Measurements from ENCODE around the gene UBXN11. TPM values are rescaled to one million over a fixed set of nuclear protein-coding genes. Genes with fewer than 3 reads are reported as not detected.

The UBXN11 gene
- polyA plus RNA-seq, 1 donor from 2014 or later: 18.5 TPM

DNA sequence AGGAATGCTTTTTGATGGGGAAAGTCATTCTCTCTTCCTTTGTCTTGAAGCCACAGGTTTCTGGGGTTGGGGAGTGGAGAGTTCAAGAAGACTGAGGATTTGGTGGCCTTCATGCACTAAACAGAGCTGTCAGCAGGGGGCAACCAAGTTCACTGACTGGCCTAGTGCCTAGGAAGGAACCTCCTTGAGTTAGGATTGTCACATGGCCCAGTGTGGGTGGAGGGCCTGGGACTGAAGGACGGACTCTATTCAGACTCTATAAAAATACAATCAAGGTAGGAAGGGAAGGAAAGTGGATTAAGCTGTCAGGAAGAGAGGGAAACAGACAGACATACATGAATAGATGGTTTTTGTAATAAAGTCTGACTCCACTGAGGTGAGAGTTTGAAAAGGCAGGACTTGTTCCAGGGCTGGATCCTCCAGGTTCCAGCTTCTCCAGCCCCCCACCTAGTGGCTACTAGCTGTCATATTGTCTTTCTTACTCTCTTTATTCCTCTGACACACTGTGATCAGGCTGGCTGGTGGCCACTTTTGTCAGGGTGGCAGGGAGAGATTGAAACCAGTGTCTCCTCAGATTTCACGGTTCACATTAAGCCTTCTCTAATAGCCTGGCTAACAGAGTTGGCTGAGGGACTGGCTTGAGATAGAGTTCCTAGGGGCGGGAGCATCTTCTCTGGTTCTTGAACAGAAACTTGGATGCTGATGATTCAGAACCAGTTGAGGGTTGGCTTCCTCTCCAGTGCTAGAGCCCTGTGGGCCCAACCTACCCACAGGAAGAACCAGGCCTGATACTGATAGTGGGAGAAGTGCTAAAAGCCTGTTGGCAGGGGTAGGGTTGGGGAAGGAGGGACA, 30.6 kb downstream of the UBXN11 start:
- no peak for TF ChIP-seq REST (IDR thresholded peaks at IDR 0.05; ENCODE audit: borderline replicate concordance)
- no peak for TF ChIP-seq EP300 (conservative IDR thresholded peaks at IDR 0.05; ENCODE audit: poor library complexity, severe bottlenecking)
- peak; percentile 83 for TF ChIP-seq SMC3 (conservative IDR thresholded peaks at IDR 0.05; ENCODE audit: poor library complexity)
- peak; percentile 78 for TF ChIP-seq RAD21 (conservative IDR thresholded peaks at IDR 0.05)
- no peak for TF ChIP-seq POLR2AphosphoS5 (IDR thresholded peaks at IDR 0.05)
- no peak for TF ChIP-seq EZH2 (IDR thresholded peaks at IDR 0.05; ENCODE audit: borderline replicate concordance, insufficient read depth, low read length, poor library complexity, severe bottlenecking)
- TF ChIP-seq, protein P1, sequence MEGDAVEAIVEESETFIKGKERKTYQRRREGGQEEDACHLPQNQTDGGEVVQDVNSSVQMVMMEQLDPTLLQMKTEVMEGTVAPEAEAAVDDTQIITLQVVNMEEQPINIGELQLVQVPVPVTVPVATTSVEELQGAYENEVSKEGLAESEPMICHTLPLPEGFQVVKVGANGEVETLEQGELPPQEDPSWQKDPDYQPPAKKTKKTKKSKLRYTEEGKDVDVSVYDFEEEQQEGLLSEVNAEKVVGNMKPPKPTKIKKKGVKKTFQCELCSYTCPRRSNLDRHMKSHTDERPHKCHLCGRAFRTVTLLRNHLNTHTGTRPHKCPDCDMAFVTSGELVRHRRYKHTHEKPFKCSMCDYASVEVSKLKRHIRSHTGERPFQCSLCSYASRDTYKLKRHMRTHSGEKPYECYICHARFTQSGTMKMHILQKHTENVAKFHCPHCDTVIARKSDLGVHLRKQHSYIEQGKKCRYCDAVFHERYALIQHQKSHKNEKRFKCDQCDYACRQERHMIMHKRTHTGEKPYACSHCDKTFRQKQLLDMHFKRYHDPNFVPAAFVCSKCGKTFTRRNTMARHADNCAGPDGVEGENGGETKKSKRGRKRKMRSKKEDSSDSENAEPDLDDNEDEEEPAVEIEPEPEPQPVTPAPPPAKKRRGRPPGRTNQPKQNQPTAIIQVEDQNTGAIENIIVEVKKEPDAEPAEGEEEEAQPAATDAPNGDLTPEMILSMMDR (IDR thresholded peaks at IDR 0.05; ENCODE audit: poor library complexity, severe bottlenecking): peak; percentile 83
- no peak for TF ChIP-seq TAF1 (IDR thresholded peaks at IDR 0.05; ENCODE audit: low read depth)
- TF ChIP-seq MXI1 (conservative IDR thresholded peaks at IDR 0.05; ENCODE audit: poor library complexity, severe bottlenecking): peak; percentile 64
- H3K9ac ChIP-seq (ENCODE audit: low read length): no peak overlapping the region
- H3K36me3 ChIP-seq (ENCODE audit: insufficient read depth, low read length): no peaks in the 10 kb centered on the region
- no peak overlapping the region for H3K4me2 ChIP-seq (ENCODE audit: low read length)
- peaks cover 5% of the 10 kb centered on the region for H3K79me2 ChIP-seq (replicated peaks; ENCODE audit: insufficient read depth, low read length)
- H3F3A ChIP-seq (ENCODE audit: insufficient read depth, low read length, poor library complexity, severe bottlenecking): no peaks in the 10 kb centered on the region
- no peak overlapping the region for H3K4me3 ChIP-seq (ENCODE audit: low read length)
- H3K9me3 ChIP-seq (ENCODE audit: low read length): no peaks in the 10 kb centered on the region
- no peaks in the 10 kb centered on the region for H3K27me3 ChIP-seq (ENCODE audit: insufficient read depth, low read depth, low read length)
- H2AFZ ChIP-seq (ENCODE audit: low read depth, low read length): no peak overlapping the region
- no peaks in the 10 kb centered on the region for H4K20me1 ChIP-seq (ENCODE audit: insufficient read depth)
- no peaks in the 10 kb centered on the region for H3K9me2 ChIP-seq (ENCODE audit: insufficient read depth, low read length)
- H3K27ac ChIP-seq (ENCODE audit: low read length): no peak overlapping the region

- Histone ChIP-seq H2AFZ (ENCODE audit: low read depth, low read length) (no peak overlapping the region), H3K4me2 (ENCODE audit: low read length) (no peak overlapping the region)
These were observed 31.5 kb downstream of the UBXN11 start for GRCh38 chr1:26274801-26275425.

More at GRCh38 chr1:26274801-26275425, 31.5 kb downstream of the UBXN11 start:
- Histone ChIP-seq H3K27ac (ENCODE audit: low read length) (no peak overlapping the region), H3K9me3 (ENCODE audit: low read length) (no peaks in the 10 kb centered on the region), H4K20me1 (ENCODE audit: insufficient read depth) (no peaks in the 10 kb centered on the region), H3K27me3 (ENCODE audit: insufficient read depth, low read depth, low read length) (no peaks in the 10 kb centered on the region), H3F3A (ENCODE audit: insufficient read depth, low read length, poor library complexity, severe bottlenecking) (no peaks in the 10 kb centered on the region), H3K79me2 (replicated peaks; ENCODE audit: insufficient read depth, low read length) (peaks cover 5% of the 10 kb centered on the region), H3K36me3 (ENCODE audit: insufficient read depth, low read length) (no peaks in the 10 kb centered on the region), H3K4me3 (ENCODE audit: low read length) (no peak overlapping the region), H3K9me2 (ENCODE audit: insufficient read depth, low read length) (no peaks in the 10 kb centered on the region), H3K9ac (ENCODE audit: low read length) (no peak overlapping the region)
- TF ChIP-seq MXI1 (conservative IDR thresholded peaks at IDR 0.05; ENCODE audit: poor library complexity, severe bottlenecking): no peak
- TF ChIP-seq EZH2 (IDR thresholded peaks at IDR 0.05; ENCODE audit: borderline replicate concordance, insufficient read depth, low read length, poor library complexity, severe bottlenecking): no peak
- no peak for TF ChIP-seq SMC3 (conservative IDR thresholded peaks at IDR 0.05; ENCODE audit: poor library complexity)
- TF ChIP-seq, protein P1 (IDR thresholded peaks at IDR 0.05; ENCODE audit: poor library complexity, severe bottlenecking): no peak

Measured in neural cell (in vitro differentiated cells).